Stimulated activated CD8-positive, alpha-beta memory T cell treated with anti-CD3 and anti-CD28 coated beads, Interleukin-12 subunit alpha, Interleukin-12 subunit beta, amount 100 ng/mL, for 4 hours (primary cell): ENCODE results near the gene CSE1L.
"Not testable (repeated sequence)": the region's sequence is repeated elsewhere in the genome, so short reads cannot be mapped to it uniquely, and the experiment has no call there.

Experiments
- DNase-seq: peaks from one replicate; pipeline ENCODE4 v3.0.0-alpha.2; 2020; ENCODE audit warnings: low read depth

The CSE1L gene

DNA sequence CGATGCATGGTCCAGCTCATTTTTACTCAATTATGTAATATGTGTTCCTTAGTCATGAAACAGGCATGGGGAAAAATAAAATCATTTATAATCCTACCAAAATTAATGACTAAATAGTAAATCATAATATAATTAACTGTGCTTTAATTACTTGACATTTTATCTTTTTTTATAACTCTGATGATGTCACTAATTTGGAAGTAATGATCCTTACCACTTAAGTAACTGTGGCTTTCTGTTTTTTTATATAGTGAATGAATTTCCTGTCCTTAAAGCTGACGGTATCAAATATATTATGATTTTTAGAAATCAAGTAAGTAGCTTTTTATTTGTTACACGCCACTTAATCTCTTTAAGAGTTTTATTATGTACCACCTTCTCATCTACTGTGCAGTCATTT lies 32.2 kb downstream of the CSE1L start:
- no peak for DNase-seq

DNA sequence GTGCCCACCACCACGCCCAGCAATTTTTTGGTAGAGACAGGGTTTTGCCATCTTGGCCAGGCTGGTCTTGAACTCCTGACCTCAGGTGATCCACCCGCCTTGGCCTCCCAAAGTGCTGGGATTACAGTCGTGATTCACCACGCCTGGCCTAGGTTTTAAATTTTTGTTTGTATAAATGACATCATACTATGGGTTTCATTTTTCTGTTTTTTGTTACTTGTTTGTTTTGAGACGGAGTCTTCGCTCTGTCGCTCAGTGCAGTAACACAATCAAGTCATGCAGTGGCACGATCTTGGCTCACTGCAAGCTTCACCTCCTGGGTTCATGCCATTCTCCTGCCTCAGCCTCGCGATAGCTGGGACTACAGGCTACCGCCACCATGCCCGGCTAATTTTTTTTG lies 36.2 kb downstream of the CSE1L start:
- DNase-seq, result not testable (repeated sequence)

DNA sequence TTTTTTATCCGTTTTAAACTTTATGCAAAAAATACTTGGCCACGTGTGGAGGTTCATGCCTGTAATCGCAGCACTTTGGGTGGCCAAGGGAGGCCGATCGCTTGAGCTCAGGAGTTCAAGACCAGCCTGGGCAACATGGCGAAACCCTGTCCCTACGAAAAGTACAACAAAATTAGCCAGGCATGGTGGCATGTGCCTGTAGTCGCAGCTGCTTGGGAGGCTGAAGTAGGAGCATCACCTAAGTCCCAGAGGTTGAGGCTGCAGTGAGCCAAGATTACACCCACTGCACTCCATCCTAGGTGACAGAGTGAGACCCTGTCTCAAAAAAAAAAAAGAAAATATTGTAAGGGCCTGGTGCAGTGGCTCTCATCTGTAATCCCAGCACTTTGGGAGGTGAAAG lies 45.0 kb downstream of the CSE1L start:
- DNase-seq, result no peak

DNA sequence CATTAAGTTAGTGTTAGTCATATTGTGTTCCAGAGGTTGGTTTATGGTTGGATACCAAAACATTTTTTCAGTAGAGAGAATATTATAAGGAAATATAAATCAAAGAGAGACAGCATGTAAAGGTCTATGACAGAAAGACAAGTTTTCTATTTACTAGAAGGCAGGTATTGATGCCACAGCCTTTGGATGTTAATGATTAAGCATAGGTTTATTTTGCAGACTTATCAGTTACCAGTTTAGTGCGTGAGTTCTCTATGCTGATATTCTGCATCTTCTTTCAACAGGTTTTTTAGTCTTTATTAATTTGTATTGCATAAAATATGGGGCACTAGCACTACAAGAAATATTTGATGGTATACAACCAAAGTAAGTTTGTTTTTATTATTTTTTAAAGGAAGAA lies 45.6 kb downstream of the CSE1L start:
- no peak for DNase-seq

DNA sequence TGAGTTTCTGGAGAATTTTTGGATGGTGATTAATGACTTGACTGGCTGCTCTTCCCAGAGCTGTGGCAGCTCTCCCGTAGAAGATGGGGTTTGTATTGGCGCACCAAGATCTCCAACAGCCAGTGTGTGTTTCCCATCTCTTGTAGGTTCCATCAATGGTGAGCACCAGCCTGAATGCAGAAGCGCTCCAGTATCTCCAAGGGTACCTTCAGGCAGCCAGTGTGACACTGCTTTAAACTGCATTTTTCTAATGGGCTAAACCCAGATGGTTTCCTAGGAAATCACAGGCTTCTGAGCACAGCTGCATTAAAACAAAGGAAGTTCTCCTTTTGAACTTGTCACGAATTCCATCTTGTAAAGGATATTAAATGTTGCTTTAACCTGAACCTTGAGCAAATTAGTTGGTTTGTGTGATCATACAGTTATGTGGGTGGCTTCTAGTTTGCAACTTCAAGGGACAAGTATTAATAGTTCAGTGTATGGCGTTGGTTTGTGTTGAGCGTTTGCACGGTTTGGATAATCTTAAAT lies 50.2 kb downstream of the CSE1L start:
- no peak for DNase-seq

DNA sequence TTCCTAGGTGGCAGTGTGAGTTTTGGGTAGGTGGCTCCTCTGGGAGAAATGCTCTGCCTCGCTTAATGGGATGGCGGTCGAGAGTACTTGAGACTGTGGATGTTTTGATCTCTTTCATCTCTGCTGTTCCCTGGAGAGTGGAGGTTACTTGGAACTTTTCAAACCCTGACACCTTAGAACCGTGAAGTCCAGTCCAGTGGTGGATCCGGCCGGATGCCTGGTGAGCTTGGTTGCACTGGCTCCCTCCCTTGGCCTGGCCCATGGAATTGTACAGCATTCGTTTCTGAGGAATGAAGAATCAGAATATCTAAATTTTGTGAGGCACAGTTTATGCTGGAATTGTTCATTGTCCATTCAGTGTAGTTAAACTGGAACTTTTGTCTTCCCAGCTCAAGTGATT lies 51.0 kb downstream of the CSE1L start:
- no peak for DNase-seq

DNA sequence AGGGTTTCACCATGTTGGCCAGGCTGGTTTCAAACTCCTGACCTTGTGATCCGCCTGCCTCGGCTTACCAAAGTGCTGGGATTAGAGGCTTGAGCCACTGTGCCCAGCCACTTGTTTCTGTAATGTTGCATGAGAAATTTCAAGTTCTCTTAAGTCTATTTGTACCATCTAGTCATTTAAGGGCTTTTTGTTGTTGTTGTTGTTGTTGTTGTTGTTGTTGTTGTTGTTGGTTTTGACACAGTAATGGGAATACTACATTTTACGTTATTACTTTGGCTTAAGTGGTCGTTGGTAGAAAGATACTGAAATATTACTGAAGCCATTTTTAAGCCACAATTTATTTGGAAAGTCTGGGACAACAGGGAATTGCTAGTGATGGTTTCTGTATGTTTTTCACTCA lies 52.0 kb downstream of the CSE1L start:
- DNase-seq, result no peak

DNA sequence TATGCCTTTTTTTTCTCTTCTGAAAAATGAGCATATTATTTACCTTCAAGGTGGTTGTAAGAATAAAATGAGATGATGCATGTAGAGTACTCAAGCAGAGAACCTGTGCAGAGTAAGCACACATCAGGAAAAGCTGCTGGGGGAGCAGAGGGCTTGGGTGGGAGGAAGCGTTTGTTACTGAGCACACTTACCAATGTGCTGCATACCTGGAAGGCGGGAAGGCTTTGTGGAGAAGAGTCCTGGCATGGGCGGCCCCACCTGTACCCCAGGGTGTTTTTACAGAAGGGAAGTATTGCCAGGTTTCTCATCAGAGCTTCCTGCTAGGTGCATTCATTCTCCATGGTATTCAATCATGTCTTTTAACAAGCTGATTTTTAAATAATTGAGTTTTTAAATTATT lies 52.9 kb downstream of the CSE1L start:
- DNase-seq, result no peak

DNA sequence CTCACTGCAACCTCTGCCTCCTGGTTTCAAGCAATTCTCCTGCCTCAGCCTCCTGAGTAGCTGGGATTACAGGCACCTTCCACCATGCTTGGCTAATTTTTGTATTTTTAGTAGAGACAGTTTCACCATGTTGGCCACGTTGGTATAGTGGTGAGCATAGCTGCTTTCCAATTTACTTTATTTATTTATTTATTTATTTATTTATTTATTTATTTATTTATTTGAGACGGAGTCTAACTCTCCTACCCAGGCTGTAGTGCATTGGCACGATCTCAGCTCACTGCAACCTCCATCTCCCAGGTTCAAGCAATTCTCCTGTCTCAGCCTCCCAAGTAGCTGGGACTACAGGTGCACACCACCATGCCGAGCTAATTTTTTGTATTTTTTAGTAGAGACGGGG lies 54.2 kb downstream of the CSE1L start:
- DNase-seq, result not testable (repeated sequence)

DNA sequence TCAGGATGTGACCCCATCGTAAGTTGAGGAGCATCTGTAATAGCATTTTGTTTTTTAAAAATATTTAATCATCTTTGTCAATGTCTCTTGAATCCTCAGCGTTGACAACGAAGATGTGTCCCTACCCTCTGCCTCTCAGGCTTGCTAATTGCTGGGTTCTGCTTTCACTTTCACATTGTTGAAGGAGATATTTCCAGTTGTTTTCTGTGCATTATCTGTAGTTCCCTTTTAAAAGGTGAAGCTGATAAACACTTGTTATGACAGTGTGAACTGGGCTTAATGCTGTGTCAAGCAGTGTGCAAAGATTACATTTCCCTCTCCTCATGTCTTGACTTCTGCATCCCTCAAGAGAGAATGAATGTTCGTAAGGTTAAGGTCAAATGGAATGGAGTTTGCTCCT lies 54.9 kb downstream of the CSE1L start:
- DNase-seq, result no peak

DNA sequence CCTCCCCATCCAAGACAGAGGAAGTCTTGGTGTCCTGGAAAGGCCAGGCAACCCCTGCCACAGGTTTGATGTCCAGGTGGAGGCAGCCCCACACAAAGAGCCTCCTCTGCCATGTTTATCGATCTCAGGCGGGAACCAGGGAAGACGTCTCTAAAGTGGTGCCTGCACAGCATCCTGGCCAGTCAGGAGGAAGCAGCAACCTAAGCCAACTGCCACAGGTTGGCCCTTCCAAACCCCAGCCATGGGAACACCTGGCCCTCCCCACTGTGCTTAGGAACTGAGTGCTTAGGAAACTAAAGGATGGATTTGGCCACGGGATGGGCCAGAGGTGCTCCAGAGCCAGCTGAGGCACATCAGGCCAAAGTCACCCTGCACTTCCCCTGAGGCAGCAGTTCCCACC lies 56.9 kb downstream of the CSE1L start:
- no peak for DNase-seq

DNA sequence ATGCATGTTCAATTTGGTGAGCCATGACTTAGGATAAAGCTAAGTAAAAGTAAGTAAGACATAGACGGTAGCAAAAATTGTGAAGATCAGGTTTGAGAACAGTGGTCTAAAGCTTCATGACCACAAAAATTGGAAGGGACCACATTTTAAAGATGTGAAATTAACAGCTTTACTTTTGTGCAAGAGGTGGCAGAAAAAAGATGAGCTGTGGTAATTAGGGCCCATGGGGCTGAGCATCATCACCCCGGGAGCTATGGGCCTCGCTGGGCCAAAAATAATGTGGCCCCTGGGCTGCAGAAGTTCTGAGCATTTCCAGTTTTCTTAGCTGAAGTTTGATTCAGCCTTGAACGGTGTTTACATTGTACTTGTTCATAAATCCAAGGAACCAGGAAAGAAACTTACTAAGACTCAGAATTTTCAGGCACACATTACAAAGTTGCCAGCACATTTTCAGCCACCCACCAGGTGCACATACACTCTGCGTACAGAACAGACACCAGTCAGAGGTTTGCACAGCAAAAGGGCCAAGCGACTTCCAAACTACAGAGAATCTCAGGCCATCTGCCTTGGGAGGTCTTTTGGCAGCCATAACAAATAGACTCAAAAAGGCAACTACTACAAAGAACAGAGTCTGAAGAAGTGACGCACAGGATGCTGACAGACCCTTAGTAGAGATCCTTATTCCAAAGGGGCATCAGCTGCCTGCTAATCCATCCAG lies 57.7 kb downstream of the CSE1L start:
- DNase-seq, result no peak

DNA sequence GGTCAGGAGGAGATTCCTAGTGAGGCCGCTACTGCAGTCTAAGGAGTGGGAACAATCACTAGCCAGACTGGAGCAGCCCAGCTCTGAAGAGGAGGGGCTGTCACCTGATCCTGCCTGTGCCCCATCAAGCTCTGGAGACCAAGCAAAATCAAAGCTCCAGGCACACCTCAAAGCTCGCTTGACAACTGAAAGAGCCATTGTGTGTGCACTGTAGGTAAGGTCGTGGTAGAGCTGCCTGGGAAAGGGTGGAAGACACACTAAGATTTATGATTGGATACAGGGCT lies 58.2 kb downstream of the CSE1L start:
- no peak for DNase-seq

DNA sequence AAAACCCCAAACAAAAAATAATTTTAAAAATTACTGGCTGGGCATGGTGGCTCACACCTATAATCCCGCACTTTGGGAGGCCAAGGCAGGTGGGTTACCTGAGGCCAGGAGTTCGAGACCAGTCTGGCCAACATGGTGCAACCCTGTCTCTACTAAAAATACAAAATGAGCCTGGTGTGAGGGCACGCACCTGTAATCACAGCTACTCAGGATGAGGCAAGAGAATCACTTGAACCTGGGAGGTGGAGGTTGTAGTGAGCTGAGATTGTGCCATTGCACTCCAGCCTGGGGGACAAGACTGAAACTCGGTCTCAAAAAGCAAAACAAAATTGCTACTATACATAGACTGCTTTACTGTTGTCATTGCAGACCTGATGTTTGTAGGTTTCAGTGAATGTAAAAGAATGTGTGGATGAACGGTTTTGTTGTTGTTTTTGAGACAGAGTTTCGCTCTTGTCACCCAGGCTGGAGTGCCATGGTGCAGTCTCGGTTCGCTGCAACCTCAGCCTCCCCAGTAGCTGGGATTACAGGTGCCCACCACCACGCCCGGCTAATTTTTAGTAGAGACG lies 59.0 kb downstream of the CSE1L start:
- not testable (repeated sequence) for DNase-seq

DNA sequence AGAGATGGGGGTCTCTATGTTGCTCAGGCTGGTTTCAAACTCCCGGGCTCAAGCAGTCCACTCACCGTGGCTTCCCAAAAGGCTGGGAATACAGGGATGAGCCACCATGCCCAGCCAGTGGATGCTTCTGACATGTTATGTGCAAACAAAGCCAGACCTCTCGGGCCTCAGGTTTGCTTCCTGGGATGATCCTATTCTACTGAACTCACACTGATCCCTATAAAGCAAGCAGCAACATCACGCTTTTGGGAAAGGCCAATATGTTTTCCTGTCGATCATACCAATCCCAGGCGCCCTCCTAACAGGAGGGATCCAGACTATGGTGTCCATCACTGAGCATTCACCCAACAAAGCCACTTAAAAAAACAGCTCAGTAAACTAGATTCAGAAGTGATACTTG lies 60.2 kb downstream of the CSE1L start:
- no peak for DNase-seq

DNA sequence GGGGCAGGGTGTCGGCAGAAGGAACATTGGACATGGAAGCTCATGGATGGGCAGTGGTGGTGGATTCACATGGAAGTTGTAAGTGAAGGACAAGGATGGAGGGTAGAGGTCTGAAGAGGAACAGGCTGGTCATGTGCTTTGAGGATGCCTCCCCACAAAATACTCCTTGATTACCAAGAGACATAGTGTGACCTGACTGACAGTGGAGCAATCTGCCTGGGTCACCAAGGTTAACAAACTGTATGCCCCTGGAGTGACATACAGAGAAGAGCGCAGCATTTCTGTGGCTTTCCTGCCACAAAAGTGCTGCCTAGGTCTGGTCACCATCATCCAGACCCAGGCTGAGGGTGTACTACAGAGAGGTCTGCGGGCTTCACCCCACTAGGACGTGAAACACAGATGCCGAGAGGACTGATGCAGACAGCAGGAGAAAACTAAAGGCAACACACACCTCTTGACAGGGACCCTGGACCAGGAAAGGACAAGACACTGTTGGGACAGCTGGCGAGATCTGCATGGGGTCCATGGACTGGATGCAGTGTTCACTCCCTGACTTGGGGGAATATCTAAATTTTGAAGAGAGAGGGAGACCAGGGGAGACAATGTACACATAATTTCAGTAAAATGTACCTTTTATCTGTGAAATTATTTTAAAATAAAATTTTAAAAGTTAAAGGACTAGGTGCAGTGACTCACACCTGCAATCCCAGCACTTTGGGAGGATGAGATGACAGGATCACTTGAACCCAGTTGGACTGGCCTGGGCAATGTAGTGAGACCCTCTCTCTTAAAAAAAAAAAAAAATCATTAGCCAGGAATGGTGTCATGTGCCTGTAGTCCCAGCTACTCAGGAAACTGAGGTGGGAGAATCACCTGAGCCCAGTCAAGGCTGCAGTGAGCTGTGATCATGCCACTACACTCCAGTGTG lies 64.9 kb downstream of the CSE1L start:
- no peak for DNase-seq

DNA sequence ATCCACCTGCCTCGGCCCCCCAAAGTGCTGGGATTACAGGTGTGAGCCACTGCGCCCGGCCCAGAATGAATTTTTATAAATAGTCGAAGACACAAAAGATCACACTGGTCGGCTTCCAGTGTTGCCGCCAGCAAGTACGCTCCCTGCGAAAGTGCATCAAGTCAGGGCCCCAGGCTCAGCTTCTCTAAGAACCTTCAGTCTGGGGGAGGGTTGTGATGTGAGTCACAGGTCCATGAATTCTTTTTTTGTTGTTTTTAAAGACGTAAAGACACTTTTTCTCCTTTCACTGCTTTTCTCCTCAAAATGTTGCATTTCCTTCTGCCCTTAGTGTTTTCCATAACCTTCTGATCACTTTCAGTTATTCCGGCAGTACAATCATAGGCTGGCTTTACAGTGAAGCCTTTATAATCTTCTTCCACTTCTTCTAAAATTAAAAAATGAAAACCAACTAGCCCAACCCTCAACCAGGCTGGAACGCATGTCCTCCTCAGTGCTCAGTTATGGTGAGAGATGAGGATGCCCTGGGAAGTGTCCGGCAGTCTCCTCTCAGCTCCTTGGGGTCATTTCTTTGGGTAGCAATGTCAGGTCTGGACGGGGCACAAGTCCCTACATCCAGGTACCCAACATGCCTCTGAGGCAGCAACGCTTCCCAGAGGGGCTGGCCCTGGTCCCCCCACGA lies 66.6 kb downstream of the CSE1L start:
- no peak for DNase-seq

DNA sequence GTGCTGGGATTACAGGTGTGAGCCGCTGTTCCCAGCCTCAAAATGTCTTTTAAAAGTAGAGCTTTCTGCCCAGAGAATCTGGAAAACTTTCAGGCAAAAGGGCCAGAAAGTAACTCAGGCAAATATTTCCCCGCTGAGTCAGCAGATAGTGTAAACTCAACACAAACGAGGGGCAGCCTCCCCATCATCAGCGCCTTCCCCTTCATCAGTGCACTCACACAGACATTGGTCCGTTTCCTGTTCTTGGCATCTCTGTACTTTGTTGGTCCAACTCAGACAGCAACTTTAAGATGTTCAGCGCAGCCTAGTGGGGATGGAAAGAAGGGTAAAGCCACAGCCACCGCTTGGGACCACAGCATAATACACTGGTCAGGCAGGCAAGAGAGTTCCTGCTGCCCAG lies 69.5 kb downstream of the CSE1L start:
- no peak for DNase-seq

DNA sequence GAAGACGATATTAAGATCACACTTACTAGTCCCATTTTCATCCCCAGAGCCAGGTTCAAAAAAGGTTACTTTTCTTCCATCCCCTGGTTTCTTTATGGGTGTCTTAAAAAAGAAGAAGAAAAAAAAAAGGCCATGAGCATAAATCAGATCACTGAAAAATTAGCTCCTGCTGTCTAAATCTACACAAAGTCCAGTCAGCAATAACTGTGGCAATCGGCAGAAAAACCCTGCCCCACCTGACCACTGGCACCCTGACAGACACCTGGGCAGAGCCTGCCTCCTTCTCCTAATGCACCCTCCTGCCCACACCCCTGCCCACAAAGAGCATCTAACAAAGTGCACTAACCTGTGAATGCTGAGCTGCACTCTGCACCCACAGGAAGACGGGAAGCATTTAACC lies 72.2 kb downstream of the CSE1L start:
- DNase-seq, result no peak

DNA sequence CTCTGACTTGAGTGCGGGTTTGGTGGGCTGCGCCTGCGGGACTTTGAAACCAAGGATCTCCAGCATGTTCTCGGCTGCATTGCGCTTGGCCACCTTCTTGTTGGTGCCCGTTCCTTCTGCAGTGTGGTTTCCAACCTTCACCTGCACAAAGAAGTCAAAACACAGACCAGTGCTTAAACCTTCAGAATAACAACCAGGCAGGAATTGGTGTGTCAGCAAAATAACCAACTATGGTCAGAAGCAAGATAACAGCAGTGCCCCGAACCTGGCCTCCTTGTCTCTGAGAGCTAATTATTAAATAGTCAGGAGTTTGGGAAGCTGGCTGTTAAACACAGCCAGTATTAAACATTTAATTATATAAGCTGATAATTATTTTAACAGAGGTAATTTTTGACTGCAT lies 73.9 kb downstream of the CSE1L start:
- DNase-seq, result no peak

DNA sequence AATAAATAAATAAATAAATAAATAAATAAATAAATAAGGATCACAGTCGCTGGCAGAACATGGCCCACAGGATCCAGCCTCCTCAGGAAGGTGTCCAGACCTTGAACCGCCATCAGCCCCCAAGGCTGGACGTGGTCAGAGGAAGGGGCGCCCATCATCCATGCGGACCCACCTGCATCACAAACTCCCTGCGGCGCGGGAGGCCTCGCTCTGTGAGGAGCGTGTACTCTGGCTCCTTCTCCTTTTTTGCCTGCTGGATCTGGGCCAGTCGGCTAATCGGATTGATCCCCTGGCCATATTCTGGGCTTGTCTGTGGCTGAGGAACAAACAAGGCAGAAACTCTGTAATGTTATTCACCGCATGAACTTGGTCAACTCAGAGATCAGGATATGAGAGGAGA lies 76.8 kb downstream of the CSE1L start:
- DNase-seq, result no peak

DNA sequence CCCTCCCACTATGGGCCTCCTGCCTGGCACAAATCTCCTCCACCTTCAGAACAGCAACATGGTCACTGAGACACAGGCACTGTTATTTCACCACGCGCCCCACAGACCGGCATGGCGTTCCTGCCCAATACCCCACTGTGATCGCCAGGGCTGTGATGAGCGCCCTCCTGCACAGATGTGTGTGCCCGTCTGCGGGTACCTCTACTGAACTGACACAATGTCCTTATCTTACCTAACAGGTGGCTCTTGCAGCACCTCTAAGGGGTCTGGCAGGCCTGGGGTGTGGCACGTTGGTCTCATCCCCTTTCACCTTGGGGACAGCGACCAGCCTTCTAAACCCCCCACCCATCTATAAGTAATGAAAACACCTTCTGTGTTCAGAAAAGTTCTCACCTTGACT lies 77.9 kb downstream of the CSE1L start:
- DNase-seq, result no peak
